Effector memory CD4-positive, alpha-beta T cell (primary cell): Measurements from ENCODE around the gene TLE6.
"Not testable (repeated sequence)": the region's sequence is repeated elsewhere in the genome, so short reads cannot be mapped to it uniquely, and the experiment has no call there.

Experiments
- DNase-seq, 3 donors: peaks; one replicate each; pipeline ENCODE4 v3.0.0-alpha.2; 2020
- H3K27ac ChIP-seq: 2 replicates; pipeline ENCODE4 v1.7.0; 2013; ENCODE audit warnings: mild to moderate bottlenecking, low read length, moderate library complexity; ENCODE audit not compliant: insufficient read depth, poor library complexity, severe bottlenecking
- H3K27me3 ChIP-seq: replicated peaks from 2 replicates; pipeline ENCODE4 v1.7.0; 2013; ENCODE audit warnings: mild to moderate bottlenecking, low read length; ENCODE audit not compliant: insufficient read depth, control insufficient read depth, poor library complexity, severe bottlenecking
- H3K36me3 ChIP-seq: 2 replicates; pipeline ENCODE4 v1.7.0; 2013; ENCODE audit warnings: mild to moderate bottlenecking, low read length, moderate library complexity; ENCODE audit not compliant: control insufficient read depth, insufficient read depth
- H3K4me1 ChIP-seq: 2 replicates; pipeline ENCODE4 v1.7.0; 2013; ENCODE audit warnings: low read length, mild to moderate bottlenecking; ENCODE audit not compliant: control insufficient read depth, insufficient read depth, poor library complexity, severe bottlenecking
- H3K4me3 ChIP-seq: 2 replicates; pipeline ENCODE4 v1.7.0; 2013; ENCODE audit warnings: low read length, low read depth, mild to moderate bottlenecking; ENCODE audit not compliant: insufficient read depth, poor library complexity, severe bottlenecking
- H3K9me3 ChIP-seq: 2 replicates; pipeline ENCODE4 v1.7.0; 2013; ENCODE audit warnings: mild to moderate bottlenecking, low read length, moderate library complexity; ENCODE audit not compliant: control insufficient read depth

Gene TLE6

GRCh38 chr19:2984215-2984528 lies 6.8 kb downstream of the TLE6 start:
- no peaks in the 10 kb centered on the region for H3K9me3 ChIP-seq
- no peak overlapping the region for H3K27ac ChIP-seq
- no peaks in the 10 kb centered on the region for H3K36me3 ChIP-seq
- H3K4me3 ChIP-seq = no peak overlapping the region
- no peak for DNase-seq
- H3K4me1 ChIP-seq = no peaks in the 10 kb centered on the region
- no peaks in the 10 kb centered on the region for H3K27me3 ChIP-seq

DNA sequence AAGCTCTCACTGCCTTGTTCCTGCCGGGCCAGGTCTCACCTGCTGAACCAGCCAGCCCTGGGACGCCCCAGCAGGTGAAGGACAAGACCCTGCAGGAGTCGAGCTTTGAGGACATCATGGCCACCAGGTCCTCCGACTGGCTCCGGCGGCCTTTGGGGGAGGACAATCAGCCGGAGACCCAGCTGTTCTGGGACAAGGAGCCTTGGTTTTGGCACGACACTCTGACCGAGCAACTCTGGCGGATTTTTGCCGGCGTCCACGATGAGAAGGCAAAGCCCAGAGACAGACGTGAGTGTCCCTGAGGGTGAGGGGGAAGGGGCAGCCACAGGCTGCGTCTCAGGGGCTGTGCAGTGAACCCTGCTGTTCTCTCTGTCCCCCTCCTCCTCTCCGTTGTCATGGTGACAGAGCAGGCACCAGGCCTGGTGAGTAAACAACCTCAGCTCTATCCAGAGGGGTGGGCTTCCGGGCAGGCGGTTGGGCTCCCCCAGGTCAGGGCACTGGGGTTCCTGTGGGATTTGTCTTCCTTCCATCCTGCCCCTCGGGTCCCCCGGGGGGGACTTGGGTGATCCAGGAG lies 9.7 kb downstream of the TLE6 start:
- H3K27me3 ChIP-seq = no peaks in the 10 kb centered on the region
- H3K4me1 ChIP-seq = no peaks in the 10 kb centered on the region
- H3K9me3 ChIP-seq = no peaks in the 10 kb centered on the region
- H3K27ac ChIP-seq = no peak overlapping the region
- H3K36me3 ChIP-seq = no peaks in the 10 kb centered on the region
- no peak for DNase-seq
- no peak overlapping the region for H3K4me3 ChIP-seq

- no peaks in the 10 kb centered on the region for H3K9me3 ChIP-seq
- no peak overlapping the region for H3K27ac ChIP-seq
- no peaks in the 10 kb centered on the region for H3K4me1 ChIP-seq
- H3K4me3 ChIP-seq = no peak overlapping the region
- H3K36me3 ChIP-seq = no peaks in the 10 kb centered on the region
- no peak for DNase-seq
- H3K27me3 ChIP-seq = no peaks in the 10 kb centered on the region
Measured at GRCh38 chr19:2987797-2988196, 10.4 kb downstream of the TLE6 start.

DNA sequence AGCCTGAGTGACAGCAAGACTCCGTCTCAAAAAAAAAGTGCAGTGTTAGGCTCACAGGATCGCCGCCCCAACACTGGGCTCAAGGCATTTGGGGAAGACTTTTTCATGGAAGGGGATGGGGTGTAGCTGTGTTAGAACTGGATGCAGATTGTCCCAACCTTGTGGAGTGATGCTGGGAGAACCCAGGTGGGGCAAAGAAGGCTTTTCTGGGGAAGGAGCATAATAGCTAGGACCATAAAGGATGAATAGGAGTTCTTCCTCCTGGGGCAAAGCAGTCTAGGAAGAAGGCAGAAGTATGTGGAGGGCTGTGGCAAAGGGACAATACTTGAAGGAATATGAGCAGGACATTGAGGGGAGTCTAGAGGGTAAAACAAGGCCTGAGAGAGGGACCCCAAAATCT lies 11.2 kb downstream of the TLE6 start:
- H3K27ac ChIP-seq = no peak overlapping the region
- no peak for DNase-seq
- no peaks in the 10 kb centered on the region for H3K36me3 ChIP-seq
- no peak overlapping the region for H3K4me3 ChIP-seq
- no peaks in the 10 kb centered on the region for H3K4me1 ChIP-seq
- H3K27me3 ChIP-seq = no peaks in the 10 kb centered on the region
- no peaks in the 10 kb centered on the region for H3K9me3 ChIP-seq

GRCh38 chr19:2989236-2989946 lies 12.0 kb downstream of the TLE6 start:
- Histone ChIP-seq H3K27me3 (no peaks in the 10 kb centered on the region), H3K9me3 (no peaks in the 10 kb centered on the region), H3K27ac (no peak overlapping the region), H3K4me3 (no peak overlapping the region), H3K36me3 (no peaks in the 10 kb centered on the region), H3K4me1 (no peaks in the 10 kb centered on the region)
- DNase-seq = no peak

DNA sequence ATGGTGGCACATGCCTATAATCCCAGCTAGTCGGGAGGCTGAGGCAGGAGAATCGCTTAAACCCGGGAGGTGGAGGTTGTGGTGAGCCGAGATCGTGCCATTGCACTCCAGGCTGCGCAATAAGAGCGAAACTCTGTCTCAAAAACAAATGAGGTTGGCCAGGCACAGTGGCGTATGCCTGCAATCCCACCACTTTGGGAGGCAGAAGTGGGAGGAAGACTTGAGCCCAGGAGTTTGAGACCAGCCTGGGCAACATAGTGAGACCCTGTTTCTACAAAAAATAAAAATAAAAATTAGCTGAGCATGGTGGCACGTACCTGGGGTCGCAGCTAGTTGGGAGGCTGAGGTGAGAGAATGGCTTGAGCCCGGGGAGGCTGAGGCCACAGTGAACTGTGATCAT lies 15.0 kb downstream of the TLE6 start:
- not testable (repeated sequence) for DNase-seq, H3K9me3 ChIP-seq, H3K4me1 ChIP-seq, H3K27ac ChIP-seq, H3K4me3 ChIP-seq, H3K36me3 ChIP-seq, H3K27me3 ChIP-seq

DNA sequence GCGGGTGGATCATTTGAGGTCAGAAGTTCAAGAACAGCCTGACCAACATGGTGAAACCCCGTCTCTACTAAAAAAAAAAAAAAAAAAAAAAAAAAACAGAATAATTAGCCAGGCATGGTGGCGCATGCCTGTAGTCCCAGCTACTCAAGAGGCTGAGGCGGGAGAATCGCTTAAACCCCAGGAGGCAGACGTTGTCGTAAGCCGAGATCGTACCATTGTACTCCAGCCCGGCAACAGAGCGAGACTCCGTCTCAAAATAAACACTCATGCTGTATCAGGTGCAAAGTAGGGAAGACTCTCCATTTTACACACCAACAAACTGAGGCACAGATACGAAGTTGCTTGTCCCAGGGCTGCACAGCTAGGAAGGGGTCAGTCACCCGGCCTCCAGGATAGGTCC lies 15.6 kb downstream of the TLE6 start:
- no peaks in the 10 kb centered on the region for H3K27me3 ChIP-seq

DNA sequence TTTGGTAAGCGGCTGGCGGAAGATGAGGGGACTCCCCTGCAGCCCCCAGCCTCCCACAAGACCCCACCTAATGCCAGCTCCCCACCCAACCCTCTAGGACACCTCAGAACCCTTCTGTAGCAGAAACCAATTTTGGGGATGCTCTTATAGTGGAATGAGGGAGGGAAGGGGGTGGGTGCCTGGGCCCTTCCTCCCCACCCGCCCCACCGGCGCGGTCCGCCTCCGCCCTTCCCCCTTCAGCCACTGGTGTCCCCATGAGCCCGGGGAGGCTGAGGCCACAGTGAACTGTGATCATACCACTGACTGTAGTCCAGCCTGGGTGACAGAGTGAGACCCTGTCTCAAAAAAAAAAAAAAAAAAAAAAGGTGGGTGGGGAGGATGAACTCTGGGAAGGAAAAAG lies 16.2 kb downstream of the TLE6 start:
- H3K4me1 ChIP-seq = no peaks in the 10 kb centered on the region
- DNase-seq = no peak
- no peaks in the 10 kb centered on the region for H3K9me3 ChIP-seq
- H3K4me3 ChIP-seq = no peak overlapping the region
- no peaks in the 10 kb centered on the region for H3K27me3 ChIP-seq
- H3K27ac ChIP-seq = no peak overlapping the region
- no peaks in the 10 kb centered on the region for H3K36me3 ChIP-seq

More for the DNA sequence above, 15.6 kb downstream of the TLE6 start:
- H3K27ac ChIP-seq = no peak overlapping the region
- DNase-seq = no peak
- no peaks in the 10 kb centered on the region for H3K4me1 ChIP-seq
- no peaks in the 10 kb centered on the region for H3K9me3 ChIP-seq
- H3K36me3 ChIP-seq = no peaks in the 10 kb centered on the region
- H3K4me3 ChIP-seq = no peak overlapping the region

- no peak overlapping the region for H3K4me3 ChIP-seq
- DNase-seq = no peak
- no peak overlapping the region for H3K27ac ChIP-seq
- H3K27me3 ChIP-seq = no peaks in the 10 kb centered on the region
- no peaks in the 10 kb centered on the region for H3K4me1 ChIP-seq
- no peaks in the 10 kb centered on the region for H3K9me3 ChIP-seq
- no peaks in the 10 kb centered on the region for H3K36me3 ChIP-seq
Measured at GRCh38 chr19:2994588-2995131, 17.3 kb downstream of the TLE6 start.

- Histone ChIP-seq H3K27me3 (no peaks in the 10 kb centered on the region), H3K4me1 (no peaks in the 10 kb centered on the region), H3K36me3 (no peaks in the 10 kb centered on the region), H3K4me3 (no peak overlapping the region), H3K9me3 (no peaks in the 10 kb centered on the region), H3K27ac (no peak overlapping the region)
- DNase-seq = no peak
Measured at GRCh38 chr19:2997720-2998119, 20.4 kb downstream of the TLE6 start.
